ENCODE results near the gene ADAMTS20.

The ADAMTS20 gene

DNA sequence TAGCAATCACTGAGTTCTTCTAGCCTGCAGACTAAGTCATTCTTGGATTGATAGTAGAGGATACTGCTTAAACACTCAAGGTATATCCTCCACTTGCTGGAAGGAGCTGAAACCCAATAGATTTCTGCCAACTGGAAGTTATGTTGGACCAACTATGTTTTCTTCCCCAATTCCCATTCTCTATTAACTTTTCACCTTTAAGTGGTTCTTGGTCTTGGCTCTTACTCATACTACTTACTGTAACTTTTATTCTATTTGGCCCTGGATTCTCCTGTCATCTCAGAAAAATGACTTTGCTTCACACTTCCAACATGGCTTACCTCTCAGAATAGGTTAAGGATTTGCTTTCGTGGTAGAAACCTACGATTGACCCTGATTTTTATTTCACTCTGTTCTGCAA is 244.9 kb downstream of the ADAMTS20 start:
- no peak for DNase-seq

DNA sequence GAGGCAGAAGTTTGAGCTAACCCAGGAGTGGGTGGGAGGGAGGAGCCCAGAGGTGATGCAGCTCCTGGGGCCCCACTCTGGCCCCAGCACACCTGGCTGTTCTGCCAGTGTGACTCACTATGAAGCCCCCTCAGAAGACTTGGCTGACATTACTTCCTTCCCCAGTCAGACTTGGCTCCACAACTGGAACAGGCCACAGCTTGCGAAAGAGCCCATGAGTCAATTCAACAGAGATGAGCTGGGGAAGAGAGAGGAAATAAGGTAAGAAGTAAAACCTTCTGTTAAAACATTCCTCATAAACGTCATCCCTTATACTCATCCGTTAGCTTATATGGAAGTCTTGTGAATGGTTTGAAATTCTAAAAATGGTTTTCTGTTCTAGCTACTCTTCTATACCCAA is 245.9 kb downstream of the ADAMTS20 start:
- peak; percentile 5 for DNase-seq

- no peak for DNase-seq
Observed at GRCh38 chr12:43305065-43305464, 246.9 kb downstream of the ADAMTS20 start.
